ENCODE measurements around the gene RAPGEF5. TPM values are rescaled to one million over a fixed set of nuclear protein-coding genes. Genes with fewer than 3 reads are reported as not detected.

Gene RAPGEF5
- polyA plus RNA-seq, 4 donors = 5.4 to 33.4 (median 10.1) TPM

DNA sequence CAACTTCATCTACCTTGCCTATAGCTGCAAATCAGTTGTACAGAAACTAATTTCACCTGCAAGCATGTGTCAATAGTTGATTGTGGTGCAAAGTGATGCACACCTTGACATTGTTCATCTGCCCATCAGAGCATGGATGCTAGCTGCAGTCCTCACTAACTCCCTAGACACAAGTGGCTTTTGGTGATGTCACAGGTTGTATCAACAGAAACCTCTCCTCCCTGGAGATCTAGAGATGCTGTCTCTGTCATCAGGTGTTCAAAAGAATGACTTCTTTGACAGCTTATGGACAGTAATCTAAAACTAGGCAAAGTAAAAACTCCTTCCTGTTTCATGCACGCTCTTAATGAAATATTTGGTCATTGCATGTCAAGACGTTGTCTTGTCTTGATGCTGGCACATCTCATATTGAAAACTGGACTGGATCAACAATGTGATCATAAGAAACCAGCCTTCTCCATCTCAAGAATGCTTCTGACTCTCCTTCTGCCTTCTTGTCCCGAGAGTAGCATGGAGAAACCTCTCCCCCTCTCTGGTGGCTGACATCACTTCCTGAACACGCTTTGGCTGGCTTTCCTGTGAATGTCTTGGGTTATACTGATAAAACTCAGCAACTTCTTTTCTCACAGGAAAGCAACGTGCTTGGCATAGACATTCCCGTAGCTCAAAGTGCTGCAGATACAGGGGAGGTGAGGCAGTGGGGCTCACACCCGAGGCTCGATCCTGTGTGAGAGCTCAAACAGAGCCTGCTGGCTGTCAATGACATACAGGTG is 235.1 kb downstream of the RAPGEF5 start:
- FAIRE-seq (no peak), DNase-seq (no peak)
- 50 to 77% (median 64%) methylated on average over 8 of the region's 8 CpGs for WGBS, 3 donors
- Histone ChIP-seq H3K27ac (ENCODE audit: low read depth in 1 of 3, low read length in 2 of 3) (peak overlapping the region in 1 of 3 donors; percentile 33), H3K9me3 (ENCODE audit: control insufficient read depth in 2 of 2, insufficient read depth in 1 of 2, low read depth in 1 of 2, low read length in 1 of 2) (no peaks in the 10 kb centered on the region), H3K27me3 (ENCODE audit: control insufficient read depth in 3 of 3, insufficient read depth in 3 of 3, low read length in 3 of 3) (no peaks in the 10 kb centered on the region), H3K4me3 (ENCODE audit: low read depth in 1 of 3, low read length in 3 of 3) (no peak overlapping the region), H3K4me1 (ENCODE audit: control insufficient read depth in 3 of 3, insufficient read depth in 2 of 3, low read depth in 1 of 3, low read length in 2 of 3) (peaks cover 0 to 11% (median 0%) of the 10 kb centered on the region in 3 donors), H3K36me3 (ENCODE audit: control insufficient read depth in 3 of 3, insufficient read depth in 2 of 3, low read depth in 1 of 3, low read length in 3 of 3) (peaks cover 2 to 31% (median 8%) of the 10 kb centered on the region in 3 donors)

- Histone ChIP-seq H3K4me3 (ENCODE audit: low read depth in 1 of 3, low read length in 3 of 3) (no peak overlapping the region), H3K27ac (ENCODE audit: low read depth in 1 of 3, low read length in 2 of 3) (no peak overlapping the region), H3K9me3 (ENCODE audit: control insufficient read depth in 2 of 2, insufficient read depth in 1 of 2, low read depth in 1 of 2, low read length in 1 of 2) (no peaks in the 10 kb centered on the region), H3K27me3 (ENCODE audit: control insufficient read depth in 3 of 3, insufficient read depth in 3 of 3, low read length in 3 of 3) (no peaks in the 10 kb centered on the region), H3K36me3 (ENCODE audit: control insufficient read depth in 3 of 3, insufficient read depth in 2 of 3, low read depth in 1 of 3, low read length in 3 of 3) (peaks cover 2 to 30% (median 12%) of the 10 kb centered on the region in 3 donors), H3K4me1 (ENCODE audit: control insufficient read depth in 3 of 3, insufficient read depth in 2 of 3, low read depth in 1 of 3, low read length in 2 of 3) (peaks cover 0 to 11% (median 0%) of the 10 kb centered on the region in 3 donors)
- no peak for DNase-seq
- 82 to 89% (median 87%) methylated on average over 8 of the region's 8 CpGs for WGBS, 3 donors
- FAIRE-seq = no peak
Observed at GRCh38 chr7:22120391-22121053, 236.4 kb downstream of the RAPGEF5 start.

GRCh38 chr7:22117222-22117621 is 239.7 kb downstream of the RAPGEF5 start:
- FAIRE-seq = no peak

DNA sequence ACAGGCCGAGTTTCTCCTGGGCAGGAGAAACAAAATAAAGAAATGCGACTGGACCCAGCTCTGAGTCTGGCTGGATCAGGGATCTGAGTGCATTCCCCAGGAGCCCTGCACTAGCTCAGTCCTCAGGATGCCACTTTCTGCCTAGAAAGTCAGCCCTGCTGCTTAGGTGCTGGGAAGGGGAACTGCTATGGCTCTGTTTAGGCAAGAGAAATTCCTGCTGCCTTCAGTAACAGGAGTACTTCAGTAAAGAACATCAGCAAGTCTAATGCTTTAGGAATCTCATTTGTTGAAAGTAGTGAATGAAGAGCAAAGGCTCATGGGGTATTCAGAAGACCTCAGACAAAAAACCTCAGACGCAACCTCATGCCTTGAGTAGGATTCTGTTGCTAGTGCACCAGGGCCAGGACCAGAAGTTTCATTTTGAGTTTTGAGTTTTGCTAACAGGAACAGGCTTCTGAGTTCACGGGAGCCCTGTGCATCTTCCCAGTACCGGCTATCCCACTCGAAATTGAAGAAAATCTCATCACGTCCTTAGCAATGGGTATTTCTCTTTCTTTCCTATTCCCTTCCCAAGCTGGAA is 240.4 kb downstream of the RAPGEF5 start:
- Histone ChIP-seq H3K9me3 (ENCODE audit: control insufficient read depth in 2 of 2, insufficient read depth in 1 of 2, low read depth in 1 of 2, low read length in 1 of 2) (no peaks in the 10 kb centered on the region), H3K27ac (ENCODE audit: low read depth in 1 of 3, low read length in 2 of 3) (no peak overlapping the region), H3K36me3 (ENCODE audit: control insufficient read depth in 3 of 3, insufficient read depth in 2 of 3, low read depth in 1 of 3, low read length in 3 of 3) (peaks cover 0 to 28% (median 8%) of the 10 kb centered on the region in 3 donors), H3K4me3 (ENCODE audit: low read depth in 1 of 3, low read length in 3 of 3) (no peak overlapping the region), H3K4me1 (ENCODE audit: control insufficient read depth in 3 of 3, insufficient read depth in 2 of 3, low read depth in 1 of 3, low read length in 2 of 3) (no peaks in the 10 kb centered on the region), H3K27me3 (ENCODE audit: control insufficient read depth in 3 of 3, insufficient read depth in 3 of 3, low read length in 3 of 3) (no peaks in the 10 kb centered on the region)
- DNase-seq = no peak
- WGBS, 3 donors = 83 to 93% (median 85%) methylated on average over 7 of the region's 7 CpGs
- no peak for FAIRE-seq

More at GRCh38 chr7:22117222-22117621, 239.7 kb downstream of the RAPGEF5 start:
- no peaks in the 10 kb centered on the region for H3K27me3 ChIP-seq (ENCODE audit: control insufficient read depth in 3 of 3, insufficient read depth in 3 of 3, low read length in 3 of 3)
- no peak overlapping the region for H3K4me3 ChIP-seq (ENCODE audit: low read depth in 1 of 3, low read length in 3 of 3)
- WGBS, 3 donors = 79 to 91% (median 79%) methylated on average over 6 of the region's 6 CpGs
- H3K9me3 ChIP-seq (ENCODE audit: control insufficient read depth in 2 of 2, insufficient read depth in 1 of 2, low read depth in 1 of 2, low read length in 1 of 2) = no peaks in the 10 kb centered on the region
- H3K36me3 ChIP-seq (ENCODE audit: control insufficient read depth in 3 of 3, insufficient read depth in 2 of 3, low read depth in 1 of 3, low read length in 3 of 3) = peaks cover 0 to 31% (median 10%) of the 10 kb centered on the region in 3 donors
- no peak overlapping the region for H3K27ac ChIP-seq (ENCODE audit: low read depth in 1 of 3, low read length in 2 of 3)
- DNase-seq = no peak
- no peaks in the 10 kb centered on the region for H3K4me1 ChIP-seq (ENCODE audit: control insufficient read depth in 3 of 3, insufficient read depth in 2 of 3, low read depth in 1 of 3, low read length in 2 of 3)

DNA sequence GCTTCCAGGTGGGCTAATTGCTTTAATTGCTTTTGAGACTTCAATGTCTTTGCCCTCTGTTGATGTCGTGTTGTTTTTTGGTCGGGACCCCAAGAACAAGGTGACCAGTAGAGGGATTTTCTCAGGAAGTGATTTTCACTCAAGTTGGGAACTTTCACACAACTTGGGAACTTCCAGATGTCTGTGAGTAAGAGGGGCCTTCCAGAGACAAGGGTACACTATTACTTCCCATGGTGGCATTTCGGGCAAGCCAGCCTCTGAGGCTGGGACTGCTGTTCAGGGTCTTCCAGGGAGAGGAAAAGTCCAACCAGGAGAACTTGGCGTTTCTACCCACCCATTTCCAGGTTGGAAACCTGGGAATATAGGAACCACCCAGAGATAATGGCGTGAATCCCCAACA is 241.3 kb downstream of the RAPGEF5 start:
- FAIRE-seq = no peak
- H3K4me1 ChIP-seq (ENCODE audit: control insufficient read depth in 3 of 3, insufficient read depth in 2 of 3, low read depth in 1 of 3, low read length in 2 of 3) = no peaks in the 10 kb centered on the region
- peaks cover 0 to 28% (median 8%) of the 10 kb centered on the region in 3 donors for H3K36me3 ChIP-seq (ENCODE audit: control insufficient read depth in 3 of 3, insufficient read depth in 2 of 3, low read depth in 1 of 3, low read length in 3 of 3)
- no peaks in the 10 kb centered on the region for H3K9me3 ChIP-seq (ENCODE audit: control insufficient read depth in 2 of 2, insufficient read depth in 1 of 2, low read depth in 1 of 2, low read length in 1 of 2)
- WGBS, 3 donors = 79 to 92% (median 89%) methylated on average over 5 of the region's 5 CpGs
- DNase-seq = no peak
- H3K4me3 ChIP-seq (ENCODE audit: low read depth in 1 of 3, low read length in 3 of 3) = no peak overlapping the region
- no peak overlapping the region for H3K27ac ChIP-seq (ENCODE audit: low read depth in 1 of 3, low read length in 2 of 3)
- H3K27me3 ChIP-seq (ENCODE audit: control insufficient read depth in 3 of 3, insufficient read depth in 3 of 3, low read length in 3 of 3) = no peaks in the 10 kb centered on the region

- no peak for FAIRE-seq
Observed at GRCh38 chr7:22114440-22114981, 242.4 kb downstream of the RAPGEF5 start.

DNA sequence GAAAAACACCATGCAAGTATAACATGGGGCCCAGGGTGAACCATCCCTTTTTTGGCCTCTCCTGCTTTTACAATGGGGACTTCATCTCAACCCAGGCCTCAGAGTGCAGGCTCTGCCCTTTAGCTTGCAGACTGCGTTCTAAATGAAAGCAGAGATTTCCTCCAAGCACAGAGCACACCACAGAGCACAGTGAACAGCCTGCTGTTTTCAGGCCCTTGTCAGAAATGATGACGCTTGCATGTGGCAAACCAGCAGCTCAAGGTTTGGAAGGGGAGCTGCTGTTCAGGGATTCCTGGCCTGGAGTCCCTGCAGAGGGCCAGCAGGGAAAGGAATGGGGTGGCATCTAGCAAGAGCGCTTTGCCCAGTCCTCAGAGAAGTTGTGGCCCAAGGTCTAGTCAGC is 243.9 kb downstream of the RAPGEF5 start:
- no peak for FAIRE-seq
- WGBS, 3 donors = 72 to 88% (median 87%) methylated on average over 3 of the region's 3 CpGs

More at GRCh38 chr7:22114440-22114981, 242.4 kb downstream of the RAPGEF5 start:
- Histone ChIP-seq H3K9me3 (ENCODE audit: control insufficient read depth in 2 of 2, insufficient read depth in 1 of 2, low read depth in 1 of 2, low read length in 1 of 2) (no peaks in the 10 kb centered on the region), H3K4me3 (ENCODE audit: low read depth in 1 of 3, low read length in 3 of 3) (no peak overlapping the region), H3K27me3 (ENCODE audit: control insufficient read depth in 3 of 3, insufficient read depth in 3 of 3, low read length in 3 of 3) (no peaks in the 10 kb centered on the region), H3K4me1 (ENCODE audit: control insufficient read depth in 3 of 3, insufficient read depth in 2 of 3, low read depth in 1 of 3, low read length in 2 of 3) (no peaks in the 10 kb centered on the region), H3K36me3 (ENCODE audit: control insufficient read depth in 3 of 3, insufficient read depth in 2 of 3, low read depth in 1 of 3, low read length in 3 of 3) (peaks cover 0 to 21% (median 8%) of the 10 kb centered on the region in 3 donors), H3K27ac (ENCODE audit: low read depth in 1 of 3, low read length in 2 of 3) (no peak overlapping the region)
- WGBS, 3 donors = 70 to 77% (median 70%) methylated on average over 7 of the region's 7 CpGs
- no peak for DNase-seq

DNA sequence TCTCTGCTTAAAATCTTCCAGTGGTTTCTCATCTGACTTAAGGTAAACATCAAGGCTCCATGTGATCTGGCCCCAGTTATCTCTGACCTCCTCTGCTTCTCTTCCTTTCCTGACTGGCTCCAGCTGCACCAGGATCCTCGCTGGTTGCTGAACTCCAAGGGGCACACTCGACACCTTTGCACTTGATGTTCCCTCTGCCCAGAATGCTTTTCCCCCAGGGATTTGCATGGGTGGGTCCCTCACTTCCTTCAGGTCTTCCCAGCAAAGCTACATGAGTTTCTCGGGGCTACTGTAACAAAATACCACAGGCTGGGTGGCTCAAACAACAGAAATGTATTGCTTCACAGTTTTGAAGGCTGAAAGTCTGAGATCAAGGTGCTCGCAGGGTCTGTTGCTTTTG is 245.3 kb downstream of the RAPGEF5 start:
- Histone ChIP-seq H3K27me3 (ENCODE audit: control insufficient read depth in 3 of 3, insufficient read depth in 3 of 3, low read length in 3 of 3) (no peaks in the 10 kb centered on the region), H3K36me3 (ENCODE audit: control insufficient read depth in 3 of 3, insufficient read depth in 2 of 3, low read depth in 1 of 3, low read length in 3 of 3) (peaks cover 0 to 7% (median 4%) of the 10 kb centered on the region in 3 donors), H3K4me3 (ENCODE audit: low read depth in 1 of 3, low read length in 3 of 3) (no peak overlapping the region), H3K27ac (ENCODE audit: low read depth in 1 of 3, low read length in 2 of 3) (no peak overlapping the region), H3K9me3 (ENCODE audit: control insufficient read depth in 2 of 2, insufficient read depth in 1 of 2, low read depth in 1 of 2, low read length in 1 of 2) (no peaks in the 10 kb centered on the region), H3K4me1 (ENCODE audit: control insufficient read depth in 3 of 3, insufficient read depth in 2 of 3, low read depth in 1 of 3, low read length in 2 of 3) (no peaks in the 10 kb centered on the region)
- FAIRE-seq (no peak), DNase-seq (no peak)
- WGBS, 3 donors = 83 to 95% (median 91%) methylated on average over 4 of the region's 4 CpGs

More for the DNA sequence above, 243.9 kb downstream of the RAPGEF5 start:
- no peak overlapping the region for H3K27ac ChIP-seq (ENCODE audit: low read depth in 1 of 3, low read length in 2 of 3)
- no peaks in the 10 kb centered on the region for H3K4me1 ChIP-seq (ENCODE audit: control insufficient read depth in 3 of 3, insufficient read depth in 2 of 3, low read depth in 1 of 3, low read length in 2 of 3)
- H3K27me3 ChIP-seq (ENCODE audit: control insufficient read depth in 3 of 3, insufficient read depth in 3 of 3, low read length in 3 of 3) = no peaks in the 10 kb centered on the region
- no peak overlapping the region for H3K4me3 ChIP-seq (ENCODE audit: low read depth in 1 of 3, low read length in 3 of 3)
- H3K9me3 ChIP-seq (ENCODE audit: control insufficient read depth in 2 of 2, insufficient read depth in 1 of 2, low read depth in 1 of 2, low read length in 1 of 2) = no peaks in the 10 kb centered on the region
- H3K36me3 ChIP-seq (ENCODE audit: control insufficient read depth in 3 of 3, insufficient read depth in 2 of 3, low read depth in 1 of 3, low read length in 3 of 3) = peaks cover 0 to 17% (median 5%) of the 10 kb centered on the region in 3 donors
- no peak for DNase-seq

Measured in small intestine (tissue), 7 donors.